Colonic mucosa (tissue), 4 donors: ENCODE measurements around the gene CER1. TPM values are rescaled to one million over a fixed set of nuclear protein-coding genes. Genes with fewer than 3 reads are reported as not detected.

Source experiments
- DNase-seq: peaks from one replicate; pipeline ENCODE4 v3.0.0-alpha.2; 2020
- H3K27ac ChIP-seq: fragments of 200-600 bp; one replicate; pipeline ENCODE4 v1.8.0; 2021
- H3K27me3 ChIP-seq: fragments of 200-600 bp; one replicate; pipeline ENCODE4 v1.8.0; 2021
- H3K36me3 ChIP-seq: fragments of 200-600 bp; one replicate; pipeline ENCODE4 v1.8.0; 2021
- H3K4me1 ChIP-seq: fragments of 200-600 bp; one replicate; pipeline ENCODE4 v1.8.0; 2021; ENCODE audit warnings: mild to moderate bottlenecking
- H3K4me3 ChIP-seq: fragments of 200-600 bp; one replicate; pipeline ENCODE4 v1.8.0; 2021
- H3K9ac ChIP-seq, 2 donors: one replicate each; pipeline ENCODE4 v1.7.0; 2013; ENCODE audit warnings: control low read depth in 2 of 2, low read depth in 2 of 2, low read length in 2 of 2
- H3K9me3 ChIP-seq: fragments of 200-600 bp; one replicate; pipeline ENCODE4 v1.8.0; 2021
- CTCF ChIP-seq: fragments of 200-600 bp; IDR thresholded peaks from one replicate; pipeline ENCODE4 v1.8.0; 2022; ENCODE audit warnings: antibody characterized with exemption, mild to moderate bottlenecking
- intact Hi-C: fragments of 100-400 bp; cut with DNase I; formaldehyde crosslinking; loops from one replicate; pipeline ENCODE4 v1.14.1; 2022
- total RNA-seq, 2 donors: library from RNA; stranded (reverse); fragmentation: NEBNext Ultra II Directional in 1 of 2; extraction: Animal tissue kit (Norgen Biotek cat#: 25700) in 1 of 2; gene quantifications; one replicate each; pipeline ENCODE4 v1.2.1, GENCODE V29; 2021
- donor health status: healthy.
- donor health status: DM: no; HTN: no; CAD: no.
- donor health status: DM: no; HTN: no; CAD: no.

Gene CER1
- total RNA-seq, 2 donors from 2014 or later: not detected

GRCh38 chr9:14677396-14677795 lies 45.1 kb downstream of the CER1 start:
- no peak for TF ChIP-seq CTCF
- DNase-seq: no peak
- Histone ChIP-seq H3K4me3 (no peak overlapping the region), H3K27ac (no peak overlapping the region), H3K9me3 (no peaks in the 10 kb centered on the region), H3K36me3 (no peaks in the 10 kb centered on the region), H3K27me3 (no peaks in the 10 kb centered on the region), H3K4me1 (no peaks in the 10 kb centered on the region), H3K9ac (no peak overlapping the region)
- intact Hi-C loops: no loop called here

- no peak overlapping the region for H3K4me3 ChIP-seq
- TF ChIP-seq CTCF: no peak
- H3K4me1 ChIP-seq: no peaks in the 10 kb centered on the region
- no peak for DNase-seq
- H3K27ac ChIP-seq: no peak overlapping the region
- intact Hi-C loops: no loop called here
- no peaks in the 10 kb centered on the region for H3K9me3 ChIP-seq
- no peak overlapping the region for H3K9ac ChIP-seq
- no peaks in the 10 kb centered on the region for H3K36me3 ChIP-seq
- H3K27me3 ChIP-seq: no peaks in the 10 kb centered on the region
These were observed 47.9 kb downstream of the CER1 start for GRCh38 chr9:14674630-14675029.

- no peak for DNase-seq
- TF ChIP-seq CTCF: no peak
- H3K4me1 ChIP-seq: no peaks in the 10 kb centered on the region
- no peaks in the 10 kb centered on the region for H3K9me3 ChIP-seq
- H3K36me3 ChIP-seq: no peaks in the 10 kb centered on the region
- intact Hi-C loops: no loop called here
- no peaks in the 10 kb centered on the region for H3K27me3 ChIP-seq
- no peak overlapping the region for H3K27ac ChIP-seq
- no peak overlapping the region for H3K4me3 ChIP-seq
- H3K9ac ChIP-seq: no peak overlapping the region
These were observed 51.2 kb downstream of the CER1 start for GRCh38 chr9:14671377-14671776.

- H3K9ac ChIP-seq: no peak overlapping the region
- TF ChIP-seq CTCF: no peak
- DNase-seq: no peak
- H3K27ac ChIP-seq: no peak overlapping the region
- intact Hi-C loops: no loop called here
- no peaks in the 10 kb centered on the region for H3K4me1 ChIP-seq
- no peak overlapping the region for H3K4me3 ChIP-seq
- no peaks in the 10 kb centered on the region for H3K27me3 ChIP-seq
- no peaks in the 10 kb centered on the region for H3K9me3 ChIP-seq
- no peaks in the 10 kb centered on the region for H3K36me3 ChIP-seq
These were observed 51.8 kb downstream of the CER1 start for GRCh38 chr9:14670718-14671117.

Other genes with a start within 250 kb of the CER1 start
- gene ZDHHC21, start 29.3 kb downstream of the CER1 start, total RNA-seq: 10 to 100 TPM in 1 of 2 donors, 1 to 10 TPM in 1; 9.0 to 14.1 TPM
- 1 to 10 TPM; 1.1 to 1.5 TPM for gene FREM1, start 187.7 kb upstream of the CER1 start, total RNA-seq